ENCODE data around the gene CDH2.

Gene CDH2

GRCh38 chr18:28088477-28088876 lies 88.5 kb downstream of the CDH2 start:
- DNase-seq (ENCODE audit: low read depth in 2 of 2) = no peak

GRCh38 chr18:28086670-28087552 lies 90.0 kb downstream of the CDH2 start:
- DNase-seq (ENCODE audit: low read depth in 2 of 2) = no peak

GRCh38 chr18:28081516-28081915 lies 95.4 kb downstream of the CDH2 start:
- DNase-seq (ENCODE audit: low read depth in 2 of 2) = no peak

GRCh38 chr18:28080876-28081300 lies 96.0 kb downstream of the CDH2 start:
- DNase-seq (ENCODE audit: low read depth in 2 of 2) = no peak

GRCh38 chr18:28079883-28080282 lies 97.0 kb downstream of the CDH2 start:
- no peak for DNase-seq (ENCODE audit: low read depth in 2 of 2)

GRCh38 chr18:28078849-28079248 lies 98.1 kb downstream of the CDH2 start:
- no peak for DNase-seq (ENCODE audit: low read depth in 2 of 2)

- no peak for DNase-seq (ENCODE audit: low read depth in 2 of 2)
These were observed 98.6 kb downstream of the CDH2 start for GRCh38 chr18:28078298-28078697.

GRCh38 chr18:28075501-28075900 lies 101.4 kb downstream of the CDH2 start:
- DNase-seq (ENCODE audit: low read depth in 2 of 2) = no peak

- DNase-seq (ENCODE audit: low read depth in 2 of 2) = no peak
These were observed 102.9 kb downstream of the CDH2 start for GRCh38 chr18:28074076-28074475.

- DNase-seq (ENCODE audit: low read depth in 2 of 2) = no peak
These were observed 103.3 kb downstream of the CDH2 start for GRCh38 chr18:28073658-28074057.

- DNase-seq (ENCODE audit: low read depth in 2 of 2) = no peak
These were observed 105.7 kb downstream of the CDH2 start for GRCh38 chr18:28071199-28071598.

GRCh38 chr18:28068207-28068606 lies 108.7 kb downstream of the CDH2 start:
- DNase-seq (ENCODE audit: low read depth in 2 of 2) = no peak

GRCh38 chr18:28067346-28067745 lies 109.6 kb downstream of the CDH2 start:
- no peak for DNase-seq (ENCODE audit: low read depth in 2 of 2)

- no peak for DNase-seq (ENCODE audit: low read depth in 2 of 2)
These were observed 111.1 kb downstream of the CDH2 start for GRCh38 chr18:28065793-28066186.

- DNase-seq (ENCODE audit: low read depth in 2 of 2) = no peak
These were observed 111.7 kb downstream of the CDH2 start for GRCh38 chr18:28065031-28065792.

- DNase-seq (ENCODE audit: low read depth in 2 of 2) = no peak
These were observed 113.0 kb downstream of the CDH2 start for GRCh38 chr18:28063926-28064325.

- no peak for DNase-seq (ENCODE audit: low read depth in 2 of 2)
These were observed 113.6 kb downstream of the CDH2 start for GRCh38 chr18:28063271-28063761.

GRCh38 chr18:28062443-28062842 lies 114.5 kb downstream of the CDH2 start:
- no peak for DNase-seq (ENCODE audit: low read depth in 2 of 2)

- no peak for DNase-seq (ENCODE audit: low read depth in 2 of 2)
These were observed 117.1 kb downstream of the CDH2 start for GRCh38 chr18:28059861-28060260.

GRCh38 chr18:28050545-28050944 lies 126.4 kb downstream of the CDH2 start:
- no peak for DNase-seq (ENCODE audit: low read depth in 2 of 2)

- DNase-seq (ENCODE audit: low read depth in 2 of 2) = no peak
These were observed 128.3 kb downstream of the CDH2 start for GRCh38 chr18:28048612-28049011.

GRCh38 chr18:28045880-28046279 lies 131.1 kb downstream of the CDH2 start:
- DNase-seq (ENCODE audit: low read depth in 2 of 2) = no peak

Data from stimulated activated CD8-positive, alpha-beta memory T cell treated with anti-CD3 and anti-CD28 coated beads, Interleukin-15, amount 100 ng/mL, for 4 hours (primary cell).